IMR-90 (cell line): Measurements from ENCODE around the gene IGSF9B. TPM values are rescaled to one million over a fixed set of nuclear protein-coding genes. Genes with fewer than 3 reads are reported as not detected.

Experiments
- polyA plus RNA-seq, 3 experiments: library from polyadenylated mRNA; depleted of rRNA; stranded (reverse); fragments of >200 nt; gene quantifications; 2 replicates each; pipeline ENCODE4 v1.2.3, GENCODE V29; 2012; ENCODE audit warnings: low replicate concordance in 1 of 3
- total RNA-seq: library from RNA; depleted of rRNA; stranded (reverse); fragments of >200 nt; gene quantifications from 2 replicates; pipeline ENCODE4 v1.2.3, GENCODE V29; 2012; rRNA removed

The IGSF9B gene
- total and polyA plus RNA-seq, 2 of the 4 experiments (the other 2 are of a cell fraction) = under 0.01 to 0.10 TPM

Other genes with a start within 250 kb of the IGSF9B start
- gene SPATA19, start 111.5 kb downstream of the IGSF9B start, total RNA-seq = not detected in 2 replicates
- not detected in 2 replicates for gene SPATA19, start 111.5 kb downstream of the IGSF9B start, polyA plus RNA-seq (2012; rRNA removed)
- 71.5 and 102 TPM in 2 replicates for gene JAM3, start 112.1 kb upstream of the IGSF9B start, total RNA-seq
- 32.0 and 38.0 TPM in 2 replicates for gene JAM3, start 112.1 kb upstream of the IGSF9B start, polyA plus RNA-seq (2012; rRNA removed)